ENCODE data around the gene CLIC3. TPM values are rescaled to one million over a fixed set of nuclear protein-coding genes. Genes with fewer than 3 reads are reported as not detected.

CLIC3 gene
- total RNA-seq, 3 donors from 2014 or later (not counting 1 experiment from before 2014, with no cell fraction given) = 144 to 286 (median 161) TPM

DNA sequence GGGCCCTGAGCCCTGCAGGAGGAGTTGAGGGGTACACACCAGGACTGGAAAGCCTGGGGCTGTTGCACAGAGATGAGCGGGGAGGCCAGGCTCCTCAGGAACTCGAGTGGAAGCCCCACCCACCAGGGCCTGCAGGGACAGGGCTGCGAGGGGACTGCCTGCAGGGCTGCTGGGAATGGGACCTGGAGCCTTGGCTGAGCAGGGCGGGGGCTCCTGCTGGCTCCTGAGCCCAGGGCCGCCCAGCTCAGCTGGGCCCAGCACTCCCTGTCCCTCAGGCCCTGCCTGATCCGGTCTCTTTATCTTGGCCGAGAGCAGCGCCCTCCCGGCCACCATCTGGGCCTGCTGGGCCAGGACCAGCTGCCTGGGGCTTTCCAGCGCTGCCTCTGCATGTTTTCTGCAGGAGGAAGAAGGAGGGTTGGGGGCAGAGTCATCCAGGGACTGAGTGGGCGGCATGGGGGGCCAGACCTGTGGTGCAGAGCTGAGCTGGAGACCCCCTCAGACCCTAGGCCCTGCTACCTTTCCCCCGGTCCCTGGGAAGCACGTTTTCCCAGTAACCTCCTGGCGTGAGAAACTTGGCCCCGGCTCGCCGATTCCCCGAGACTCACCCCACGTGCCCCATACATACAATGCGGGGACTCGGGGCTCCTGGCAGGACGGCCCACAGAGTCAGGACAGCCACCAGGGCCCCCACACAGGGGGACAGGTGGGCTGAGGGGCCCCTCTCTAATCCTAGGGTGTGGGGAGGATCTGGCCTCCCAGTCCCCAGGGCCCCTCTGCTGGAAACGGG lies 34.9 kb downstream of the CLIC3 start:
- WGBS (ENCODE audit: insufficient coverage) = 87% methylated on average over 23 of the region's 23 CpGs
- Mint-ChIP-seq H3K36me3 (no peaks in the 10 kb centered on the region), H3K27ac (peak overlapping the region; percentile 76 to 85), H3K9me3 (peaks cover 3 to 4% of the 10 kb centered on the region in 2 donors), H3K27me3 (ENCODE audit: low read depth in 2 of 2) (no peaks in the 10 kb centered on the region), H3K4me1 (peaks cover 36 to 81% of the 10 kb centered on the region in 2 donors), H3K4me3 (peak overlapping the region; percentile 31)
- Histone ChIP-seq H3K27ac (ENCODE audit: low read length) (no peak overlapping the region), H3K27me3 (ENCODE audit: control insufficient read depth, insufficient read depth, low read length) (no peaks in the 10 kb centered on the region), H3K36me3 (ENCODE audit: control insufficient read depth, insufficient read depth, low read length) (no peaks in the 10 kb centered on the region), H3K4me1 (ENCODE audit: control insufficient read depth, insufficient read depth, low read length) (peaks cover 90% of the 10 kb centered on the region), H3K4me3 (ENCODE audit: low read length) (no peak overlapping the region), H3K9me3 (ENCODE audit: control insufficient read depth, insufficient read depth, low read length) (no peaks in the 10 kb centered on the region)
- DNase-seq (no peak), ATAC-seq (peak in 1 of 3 donors; percentile 10)
- intact Hi-C loops (cut with micrococcal nuclease) = no loop called here
- TF ChIP-seq, protein P1, sequence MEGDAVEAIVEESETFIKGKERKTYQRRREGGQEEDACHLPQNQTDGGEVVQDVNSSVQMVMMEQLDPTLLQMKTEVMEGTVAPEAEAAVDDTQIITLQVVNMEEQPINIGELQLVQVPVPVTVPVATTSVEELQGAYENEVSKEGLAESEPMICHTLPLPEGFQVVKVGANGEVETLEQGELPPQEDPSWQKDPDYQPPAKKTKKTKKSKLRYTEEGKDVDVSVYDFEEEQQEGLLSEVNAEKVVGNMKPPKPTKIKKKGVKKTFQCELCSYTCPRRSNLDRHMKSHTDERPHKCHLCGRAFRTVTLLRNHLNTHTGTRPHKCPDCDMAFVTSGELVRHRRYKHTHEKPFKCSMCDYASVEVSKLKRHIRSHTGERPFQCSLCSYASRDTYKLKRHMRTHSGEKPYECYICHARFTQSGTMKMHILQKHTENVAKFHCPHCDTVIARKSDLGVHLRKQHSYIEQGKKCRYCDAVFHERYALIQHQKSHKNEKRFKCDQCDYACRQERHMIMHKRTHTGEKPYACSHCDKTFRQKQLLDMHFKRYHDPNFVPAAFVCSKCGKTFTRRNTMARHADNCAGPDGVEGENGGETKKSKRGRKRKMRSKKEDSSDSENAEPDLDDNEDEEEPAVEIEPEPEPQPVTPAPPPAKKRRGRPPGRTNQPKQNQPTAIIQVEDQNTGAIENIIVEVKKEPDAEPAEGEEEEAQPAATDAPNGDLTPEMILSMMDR (IDR thresholded peaks at IDR 0.05) = no peak

DNA sequence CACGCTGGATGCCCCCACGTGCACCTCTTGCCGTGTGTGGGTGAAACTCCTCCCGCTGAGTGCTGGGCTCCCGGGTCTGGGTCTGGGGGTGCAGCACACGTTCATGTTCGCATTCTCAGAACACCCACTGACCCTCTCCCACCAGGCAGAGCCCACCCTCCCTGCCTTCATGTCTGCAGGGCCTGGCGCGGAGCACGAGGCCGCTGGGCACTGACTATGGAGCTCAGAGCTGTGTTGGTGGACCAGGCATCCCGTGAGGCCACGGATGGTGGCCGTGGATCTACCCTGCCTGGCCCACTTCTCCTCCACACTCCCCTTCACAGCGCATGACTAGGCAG lies 35.5 kb downstream of the CLIC3 start:
- ATAC-seq = peak in 1 of 3 donors; percentile 18
- H3K4me3 Mint-ChIP-seq = peak overlapping the region; percentile 79
- H3K4me1 Mint-ChIP-seq = peaks cover 33 to 81% of the 10 kb centered on the region in 2 donors
- peak overlapping the region; percentile 85 to 87 for H3K27ac Mint-ChIP-seq
- no peaks in the 10 kb centered on the region for H3K27me3 ChIP-seq (ENCODE audit: control insufficient read depth, insufficient read depth, low read length)
- H3K4me3 ChIP-seq (ENCODE audit: low read length) = no peak overlapping the region
- no peaks in the 10 kb centered on the region for H3K36me3 Mint-ChIP-seq
- H3K27me3 Mint-ChIP-seq (ENCODE audit: low read depth in 2 of 2) = no peaks in the 10 kb centered on the region
- TF ChIP-seq, protein P1 (IDR thresholded peaks at IDR 0.05) = no peak
- H3K36me3 ChIP-seq (ENCODE audit: control insufficient read depth, insufficient read depth, low read length) = no peaks in the 10 kb centered on the region
- peaks cover 84% of the 10 kb centered on the region for H3K4me1 ChIP-seq (ENCODE audit: control insufficient read depth, insufficient read depth, low read length)
- H3K9me3 Mint-ChIP-seq = peaks cover 4 to 5% of the 10 kb centered on the region in 2 donors
- intact Hi-C loops (cut with micrococcal nuclease) = loop anchor here (1.0 kb wide), 1 partner anchor 39 kb away; no protein-coding TSS in a partner anchor
- DNase-seq = no peak
- no peaks in the 10 kb centered on the region for H3K9me3 ChIP-seq (ENCODE audit: control insufficient read depth, insufficient read depth, low read length)
- peak overlapping the region; percentile 8 for H3K27ac ChIP-seq (ENCODE audit: low read length)
- WGBS (ENCODE audit: insufficient coverage) = 74% methylated on average over 15 of the region's 15 CpGs

DNA sequence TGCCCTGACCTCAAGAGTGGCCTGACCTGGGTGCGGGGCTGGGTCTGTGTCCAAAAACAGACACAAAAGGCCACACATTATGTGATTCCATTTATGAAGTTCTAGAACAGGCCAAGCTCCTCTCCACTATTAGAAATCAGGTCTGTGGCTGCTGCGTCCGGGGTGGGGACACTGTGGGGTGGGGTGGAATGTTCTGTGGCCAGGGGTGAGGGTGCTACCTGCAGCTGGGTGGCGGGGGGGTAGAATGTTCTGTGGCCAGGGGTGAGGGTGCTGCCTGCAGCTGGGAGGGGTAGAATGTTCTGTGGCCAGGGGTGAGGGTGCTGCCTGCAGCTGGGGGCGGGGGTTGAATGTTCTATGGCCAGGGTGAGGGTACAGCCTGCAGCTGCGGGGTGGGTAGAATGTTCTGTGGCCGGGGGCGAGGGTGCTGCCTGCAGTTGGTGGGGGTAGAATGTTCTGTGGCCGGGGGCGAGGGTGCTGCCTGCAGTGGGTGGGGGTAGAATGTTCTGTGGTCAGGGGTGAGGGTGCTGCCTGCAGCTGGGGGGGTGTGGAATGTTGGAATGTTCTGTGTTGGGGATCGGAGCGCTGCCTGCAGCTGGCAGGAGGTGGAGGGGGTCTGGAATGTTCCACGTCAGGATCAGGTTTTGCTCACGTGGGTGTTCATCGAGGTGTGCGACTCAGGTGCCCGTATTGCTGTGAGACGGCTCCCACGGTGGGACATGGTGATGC lies 36.0 kb downstream of the CLIC3 start:
- Histone ChIP-seq H3K27me3 (ENCODE audit: control insufficient read depth, insufficient read depth, low read length) (no peaks in the 10 kb centered on the region), H3K36me3 (ENCODE audit: control insufficient read depth, insufficient read depth, low read length) (no peaks in the 10 kb centered on the region), H3K27ac (ENCODE audit: low read length) (peak overlapping the region; percentile 90), H3K4me1 (ENCODE audit: control insufficient read depth, insufficient read depth, low read length) (peaks cover 83% of the 10 kb centered on the region), H3K9me3 (ENCODE audit: control insufficient read depth, insufficient read depth, low read length) (no peaks in the 10 kb centered on the region), H3K4me3 (ENCODE audit: low read length) (no peak overlapping the region)
- Mint-ChIP-seq H3K36me3 (no peaks in the 10 kb centered on the region), H3K4me1 (peaks cover 29 to 79% of the 10 kb centered on the region in 2 donors), H3K4me3 (peak overlapping the region; percentile 79), H3K27me3 (ENCODE audit: low read depth in 2 of 2) (no peaks in the 10 kb centered on the region), H3K27ac (peak overlapping the region; percentile 85 to 87), H3K9me3 (peaks cover 4 to 5% of the 10 kb centered on the region in 2 donors)
- intact Hi-C loops (cut with micrococcal nuclease) = loop anchor here (1.0 kb wide), 1 partner anchor 40 kb away; no protein-coding TSS in a partner anchor
- WGBS (ENCODE audit: insufficient coverage) = 32% methylated on average over 18 of the region's 19 CpGs
- TF ChIP-seq, protein P1 (IDR thresholded peaks at IDR 0.05) = no peak
- peak; percentile 60 to 84 (median 61) for ATAC-seq
- DNase-seq = peak in 1 of 2 donors; percentile 57
